ENCODE data around the gene AUTS2. TPM values are rescaled to one million over a fixed set of nuclear protein-coding genes. Genes with fewer than 3 reads are reported as not detected.

The AUTS2 gene
- total RNA-seq, 1 experiment from 2014 or later = 2.5 TPM

- BruUV-seq (replicated peaks) = no TSS peak
- CTCF ChIA-PET = no interaction called here
- H3K9me3 ChIP-seq (ENCODE audit: control insufficient read depth, insufficient read depth, low read depth, low read length) = no peaks in the 10 kb centered on the region
- no peaks in the 10 kb centered on the region; the same call in 1 of the 2 replicates for H3K27me3 ChIP-seq (ENCODE audit: control insufficient read depth, insufficient read depth, low read length)
- no peak overlapping the region for H3K27ac ChIP-seq (ENCODE audit: low read length)
- ATAC-seq (no peak), DNase-seq (ENCODE audit: low read depth, low spot score) (no peak)
- POLR2A ChIA-PET = no interaction called here
- in situ Hi-C loops (cut with HindIII; ENCODE audit: low pct_unique_long_range_greater_than_20kb, low sequenced_read_pairs) (no loop called here), intact Hi-C loops (cut with micrococcal nuclease; ENCODE audit: unreplicated experiment) (no loop called here)
- H3K4me3 ChIP-seq (ENCODE audit: low read depth in 2 of 2, low read length in 2 of 2) = no peak overlapping the region
- TF ChIP-seq POLR2AphosphoS5 (IDR thresholded peaks at IDR 0.05; ENCODE audit: low read depth, low read length) (no peak), TCF7L2 (IDR thresholded peaks at IDR 0.05; ENCODE audit: low read depth, low read length) (no peak), REST (IDR thresholded peaks at IDR 0.05; ENCODE audit: insufficient read depth in 1 of 2, low read depth in 2 of 2, low read length in 1 of 2) (no peak), SIN3A (IDR thresholded peaks at IDR 0.05; ENCODE audit: borderline replicate concordance, insufficient read depth, low read depth, low read length) (no peak), CTCF (IDR thresholded peaks at IDR 0.05) (no peak)
- no peaks in the 10 kb centered on the region for H3K36me3 ChIP-seq (ENCODE audit: control insufficient read depth, insufficient read depth, low read length)
- no peaks in the 10 kb centered on the region for H3K4me1 ChIP-seq (ENCODE audit: control insufficient read depth, insufficient read depth, low read length)
Measured at GRCh38 chr7:70034999-70035398, 436.7 kb downstream of the AUTS2 start.

- Histone ChIP-seq H3K27me3 (ENCODE audit: control insufficient read depth, insufficient read depth, low read length) (no peaks in the 10 kb centered on the region; the same call in 1 of the 2 replicates), H3K9me3 (ENCODE audit: control insufficient read depth, insufficient read depth, low read depth, low read length) (no peaks in the 10 kb centered on the region), H3K27ac (ENCODE audit: low read length) (no peak overlapping the region), H3K4me3 (ENCODE audit: low read depth in 2 of 2, low read length in 2 of 2) (no peak overlapping the region), H3K36me3 (ENCODE audit: control insufficient read depth, insufficient read depth, low read length) (no peaks in the 10 kb centered on the region), H3K4me1 (ENCODE audit: control insufficient read depth, insufficient read depth, low read length) (no peaks in the 10 kb centered on the region)
- CTCF ChIA-PET = no interaction called here
- no peak for DNase-seq (ENCODE audit: low read depth, low spot score)
- TF ChIP-seq POLR2AphosphoS5 (IDR thresholded peaks at IDR 0.05; ENCODE audit: low read depth, low read length) (no peak), REST (IDR thresholded peaks at IDR 0.05; ENCODE audit: insufficient read depth in 1 of 2, low read depth in 2 of 2, low read length in 1 of 2) (no peak), CTCF (IDR thresholded peaks at IDR 0.05) (no peak), SIN3A (IDR thresholded peaks at IDR 0.05; ENCODE audit: borderline replicate concordance, insufficient read depth, low read depth, low read length) (no peak), TCF7L2 (IDR thresholded peaks at IDR 0.05; ENCODE audit: low read depth, low read length) (no peak)
- POLR2A ChIA-PET = no interaction called here
- in situ Hi-C loops (cut with HindIII; ENCODE audit: low pct_unique_long_range_greater_than_20kb, low sequenced_read_pairs) (no loop called here), intact Hi-C loops (cut with micrococcal nuclease; ENCODE audit: unreplicated experiment) (no loop called here)
- ATAC-seq = no peak
- no TSS peak for BruUV-seq (replicated peaks)
Measured at GRCh38 chr7:70035519-70035918, 437.2 kb downstream of the AUTS2 start.

All from Panc1 (cell line).